ENCODE measurements around the gene FTH1. TPM values are rescaled to one million over a fixed set of nuclear protein-coding genes. Genes with fewer than 3 reads are reported as not detected.

FTH1 gene
- polyA plus RNA-seq, 1 of the 3 experiments (the other 2 are of a cell fraction): 1,229 TPM

DNA sequence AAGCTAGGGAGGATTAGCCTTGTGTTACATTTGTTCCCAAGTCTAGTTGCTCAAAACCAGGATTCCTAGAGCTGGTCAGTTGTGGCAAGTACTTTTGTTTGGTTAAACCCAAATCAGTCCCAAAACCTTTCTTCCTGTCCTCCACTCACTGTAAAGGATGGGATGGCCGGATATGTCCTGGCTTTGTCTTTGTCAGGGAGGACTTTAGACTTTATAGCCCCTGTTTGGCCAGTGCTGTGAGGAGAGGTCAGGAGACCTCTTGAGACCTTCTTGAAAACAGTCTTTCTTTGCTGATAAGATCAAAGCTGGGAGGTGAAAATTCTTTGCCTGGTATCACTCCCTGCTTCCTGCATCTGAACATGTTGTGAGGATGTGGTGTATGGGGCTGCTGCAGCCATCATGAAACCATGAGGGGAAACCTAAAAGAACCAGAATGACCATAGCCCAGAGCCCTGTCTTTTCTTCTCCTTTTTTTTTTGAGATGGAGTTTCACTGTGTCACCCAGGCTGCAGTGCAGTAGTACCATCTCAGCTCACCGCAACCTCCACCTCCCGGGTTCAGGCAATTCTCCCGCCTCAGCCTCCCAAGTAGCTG lies 43.6 kb upstream of the FTH1 start:
- Histone ChIP-seq H3K9ac (no peak overlapping the region), H3K9me2 (no peaks in the 10 kb centered on the region), H4K20me1 (ENCODE audit: insufficient read depth) (no peaks in the 10 kb centered on the region), H3K4me3 (ENCODE audit: low read depth in 2 of 2, low read length in 1 of 2) (no peak overlapping the region), H3K4me1 (ENCODE audit: control insufficient read depth in 1 of 2, insufficient read depth in 2 of 2, low read depth in 1 of 2, low read length in 1 of 2) (no peaks in the 10 kb centered on the region), H3K27me3 (ENCODE audit: insufficient read depth) (no peaks in the 10 kb centered on the region), H3K4me2 (no peak overlapping the region), H3K79me2 (ENCODE audit: insufficient read depth) (no peaks in the 10 kb centered on the region), H3K27ac (ENCODE audit: low read depth in 2 of 2, low read length in 1 of 2) (no peak overlapping the region), H3K9me3 (no peaks in the 10 kb centered on the region), H2AFZ (ENCODE audit: low read depth) (no peak overlapping the region), H3F3A (replicated peaks; ENCODE audit: insufficient read depth) (no peaks in the 10 kb centered on the region), H3K36me3 (replicated peaks in 1 of 2; ENCODE audit: control insufficient read depth in 1 of 2, insufficient read depth in 2 of 2, low read length in 1 of 2) (no peaks in the 10 kb centered on the region)
- DNase-seq: no peak
- WGBS (ENCODE audit: low lambda C conversion rate): 79% methylated on average over 4 of the region's 4 CpGs
- ChIA-PET CTCF (interaction anchor here (0.6 to 2.5 kb wide), 2 partner anchors 112 to 130 kb away, joined by 3 to 5 read pairs; no protein-coding TSS in a partner anchor), POLR2A (no interaction called here)
- TF ChIP-seq, protein P1, sequence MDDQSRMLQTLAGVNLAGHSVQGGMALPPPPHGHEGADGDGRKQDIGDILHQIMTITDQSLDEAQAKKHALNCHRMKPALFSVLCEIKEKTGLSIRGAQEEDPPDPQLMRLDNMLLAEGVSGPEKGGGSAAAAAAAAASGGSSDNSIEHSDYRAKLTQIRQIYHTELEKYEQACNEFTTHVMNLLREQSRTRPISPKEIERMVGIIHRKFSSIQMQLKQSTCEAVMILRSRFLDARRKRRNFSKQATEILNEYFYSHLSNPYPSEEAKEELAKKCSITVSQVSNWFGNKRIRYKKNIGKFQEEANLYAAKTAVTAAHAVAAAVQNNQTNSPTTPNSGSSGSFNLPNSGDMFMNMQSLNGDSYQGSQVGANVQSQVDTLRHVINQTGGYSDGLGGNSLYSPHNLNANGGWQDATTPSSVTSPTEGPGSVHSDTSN (IDR thresholded peaks at IDR 0.05): no peak
- no peak for TF ChIP-seq YY1 (IDR thresholded peaks at IDR 0.05; ENCODE audit: low read depth)
- TF ChIP-seq MEF2A (IDR thresholded peaks at IDR 0.05; ENCODE audit: borderline replicate concordance, low read depth): no peak
- TF ChIP-seq POLR2AphosphoS5 (IDR thresholded peaks at IDR 0.05; ENCODE audit: low read depth, low read length): no peak
- TF ChIP-seq, protein P2, sequence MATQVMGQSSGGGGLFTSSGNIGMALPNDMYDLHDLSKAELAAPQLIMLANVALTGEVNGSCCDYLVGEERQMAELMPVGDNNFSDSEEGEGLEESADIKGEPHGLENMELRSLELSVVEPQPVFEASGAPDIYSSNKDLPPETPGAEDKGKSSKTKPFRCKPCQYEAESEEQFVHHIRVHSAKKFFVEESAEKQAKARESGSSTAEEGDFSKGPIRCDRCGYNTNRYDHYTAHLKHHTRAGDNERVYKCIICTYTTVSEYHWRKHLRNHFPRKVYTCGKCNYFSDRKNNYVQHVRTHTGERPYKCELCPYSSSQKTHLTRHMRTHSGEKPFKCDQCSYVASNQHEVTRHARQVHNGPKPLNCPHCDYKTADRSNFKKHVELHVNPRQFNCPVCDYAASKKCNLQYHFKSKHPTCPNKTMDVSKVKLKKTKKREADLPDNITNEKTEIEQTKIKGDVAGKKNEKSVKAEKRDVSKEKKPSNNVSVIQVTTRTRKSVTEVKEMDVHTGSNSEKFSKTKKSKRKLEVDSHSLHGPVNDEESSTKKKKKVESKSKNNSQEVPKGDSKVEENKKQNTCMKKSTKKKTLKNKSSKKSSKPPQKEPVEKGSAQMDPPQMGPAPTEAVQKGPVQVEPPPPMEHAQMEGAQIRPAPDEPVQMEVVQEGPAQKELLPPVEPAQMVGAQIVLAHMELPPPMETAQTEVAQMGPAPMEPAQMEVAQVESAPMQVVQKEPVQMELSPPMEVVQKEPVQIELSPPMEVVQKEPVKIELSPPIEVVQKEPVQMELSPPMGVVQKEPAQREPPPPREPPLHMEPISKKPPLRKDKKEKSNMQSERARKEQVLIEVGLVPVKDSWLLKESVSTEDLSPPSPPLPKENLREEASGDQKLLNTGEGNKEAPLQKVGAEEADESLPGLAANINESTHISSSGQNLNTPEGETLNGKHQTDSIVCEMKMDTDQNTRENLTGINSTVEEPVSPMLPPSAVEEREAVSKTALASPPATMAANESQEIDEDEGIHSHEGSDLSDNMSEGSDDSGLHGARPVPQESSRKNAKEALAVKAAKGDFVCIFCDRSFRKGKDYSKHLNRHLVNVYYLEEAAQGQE (IDR thresholded peaks at IDR 0.05; ENCODE audit: low read depth, low read length): no peak
- no peak for TF ChIP-seq FOXJ3 (CRISPR knock-in tag; IDR thresholded peaks at IDR 0.05)
- TF ChIP-seq FOXM1 (IDR thresholded peaks at IDR 0.05; ENCODE audit: low read depth): no peak
- TF ChIP-seq EP300 (IDR thresholded peaks at IDR 0.05; ENCODE audit: borderline replicate concordance in 1 of 2, low read depth in 1 of 2, low read length in 1 of 2): no peak
- no peak for TF ChIP-seq JUND (IDR thresholded peaks at IDR 0.05)
- no peak for TF ChIP-seq RFX5 (IDR thresholded peaks at IDR 0.05; ENCODE audit: low read length)
- TF ChIP-seq RAD21 (IDR thresholded peaks at IDR 0.05; ENCODE audit: low read length): no peak
- TF ChIP-seq, protein P3, sequence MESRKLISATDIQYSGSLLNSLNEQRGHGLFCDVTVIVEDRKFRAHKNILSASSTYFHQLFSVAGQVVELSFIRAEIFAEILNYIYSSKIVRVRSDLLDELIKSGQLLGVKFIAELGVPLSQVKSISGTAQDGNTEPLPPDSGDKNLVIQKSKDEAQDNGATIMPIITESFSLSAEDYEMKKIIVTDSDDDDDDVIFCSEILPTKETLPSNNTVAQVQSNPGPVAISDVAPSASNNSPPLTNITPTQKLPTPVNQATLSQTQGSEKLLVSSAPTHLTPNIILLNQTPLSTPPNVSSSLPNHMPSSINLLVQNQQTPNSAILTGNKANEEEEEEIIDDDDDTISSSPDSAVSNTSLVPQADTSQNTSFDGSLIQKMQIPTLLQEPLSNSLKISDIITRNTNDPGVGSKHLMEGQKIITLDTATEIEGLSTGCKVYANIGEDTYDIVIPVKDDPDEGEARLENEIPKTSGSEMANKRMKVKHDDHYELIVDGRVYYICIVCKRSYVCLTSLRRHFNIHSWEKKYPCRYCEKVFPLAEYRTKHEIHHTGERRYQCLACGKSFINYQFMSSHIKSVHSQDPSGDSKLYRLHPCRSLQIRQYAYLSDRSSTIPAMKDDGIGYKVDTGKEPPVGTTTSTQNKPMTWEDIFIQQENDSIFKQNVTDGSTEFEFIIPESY (IDR thresholded peaks at IDR 0.05; ENCODE audit: borderline replicate concordance, low read depth): no peak
- TF ChIP-seq USF1 (IDR thresholded peaks at IDR 0.05; ENCODE audit: borderline replicate concordance, low read depth): no peak
- TF ChIP-seq TAF1 (IDR thresholded peaks at IDR 0.05; ENCODE audit: borderline replicate concordance, low read depth, low read length): no peak
- TF ChIP-seq TCF12 (IDR thresholded peaks at IDR 0.05): no peak
- TF ChIP-seq CTCF (IDR thresholded peaks at IDR 0.05): no peak
- no peak for TF ChIP-seq TEAD4 (IDR thresholded peaks at IDR 0.05; ENCODE audit: borderline replicate concordance, insufficient read depth)
- TF ChIP-seq MXI1 (IDR thresholded peaks at IDR 0.05; ENCODE audit: low read depth, low read length): no peak
